GM19193 (cell line): ENCODE data around the gene TMEM120B.

ENCODE experiments used
- POLR2A ChIP-seq: IDR thresholded peaks from 4 replicates; pipeline ENCODE4 v1.6.1; 2011; ENCODE audit not compliant: insufficient read depth, insufficient read length; ENCODE audit errors: extremely low read depth

The TMEM120B gene

DNA sequence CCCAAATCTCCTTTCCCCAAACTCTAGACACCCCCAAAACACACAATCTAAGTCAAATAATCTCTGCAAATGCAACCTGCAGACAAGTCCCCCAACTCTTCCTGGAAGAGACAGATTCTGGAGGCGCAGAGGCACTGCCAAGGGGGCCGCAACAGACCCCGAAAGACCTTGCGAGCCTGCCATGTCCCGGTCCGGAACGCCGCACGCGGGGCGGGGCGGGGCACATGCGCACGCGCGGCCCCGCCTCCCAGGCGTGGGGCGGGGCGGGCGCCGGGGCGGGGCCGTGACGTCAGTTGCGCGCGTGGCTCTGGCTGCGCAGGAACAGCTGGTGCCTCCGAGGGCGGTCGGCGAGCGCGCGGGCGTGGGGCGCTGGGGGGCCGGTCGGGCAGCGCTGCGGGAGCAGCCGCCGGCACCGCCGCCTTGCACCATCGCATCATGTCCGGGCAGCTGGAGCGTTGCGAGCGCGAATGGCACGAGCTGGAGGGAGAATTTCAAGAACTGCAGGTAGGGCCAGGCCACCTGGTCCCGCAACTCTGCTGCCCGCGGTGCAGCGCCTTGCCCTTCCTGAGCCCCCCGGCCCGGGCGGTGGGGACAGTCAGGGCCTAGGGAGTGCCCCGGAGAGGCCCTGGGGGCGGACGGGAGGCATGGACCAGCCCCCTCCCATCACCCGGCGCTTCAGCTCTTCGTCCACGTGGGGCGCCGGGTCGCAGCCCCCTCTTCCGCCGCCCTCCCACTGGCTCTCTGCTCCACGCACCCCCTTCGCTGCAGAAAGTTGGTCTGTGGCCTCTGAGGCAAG is at the start of gene TMEM120B:
TMEM120B (plus strand) TSS at position 292 of the 796 bp plus-strand sequence; CDS start at position 436, 144 bp downstream.
- TF ChIP-seq POLR2A, result peak; percentile 78

DNA sequence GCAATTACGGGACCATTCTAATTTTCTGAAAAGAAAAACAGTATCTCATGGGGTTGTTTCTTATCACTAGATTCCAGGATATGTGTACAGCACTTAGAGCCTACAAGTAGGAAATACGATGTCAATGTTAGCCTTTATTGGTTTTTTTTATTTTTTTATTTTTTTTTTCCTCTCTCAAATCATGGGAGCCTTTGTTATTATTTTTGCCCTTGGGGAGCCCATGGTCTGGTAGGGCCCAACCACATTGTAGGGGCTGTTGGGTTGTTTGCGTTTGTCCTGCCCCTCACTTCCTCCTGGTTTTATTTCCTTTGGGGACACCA is 49.0 kb upstream of the TMEM120B start:
- no peak for TF ChIP-seq POLR2A

- TF ChIP-seq POLR2A, result no peak
Measured at GRCh38 chr12:121668750-121669520, 43.6 kb upstream of the TMEM120B start.

- TF ChIP-seq POLR2A, result no peak
Measured at GRCh38 chr12:121669521-121669900, 43.0 kb upstream of the TMEM120B start, which contains the start of gene MORN3. TSS of gene MORN3 (minus strand) at chr12:121669654. CDS start at chr12:121669483, 171 bp downstream.

DNA sequence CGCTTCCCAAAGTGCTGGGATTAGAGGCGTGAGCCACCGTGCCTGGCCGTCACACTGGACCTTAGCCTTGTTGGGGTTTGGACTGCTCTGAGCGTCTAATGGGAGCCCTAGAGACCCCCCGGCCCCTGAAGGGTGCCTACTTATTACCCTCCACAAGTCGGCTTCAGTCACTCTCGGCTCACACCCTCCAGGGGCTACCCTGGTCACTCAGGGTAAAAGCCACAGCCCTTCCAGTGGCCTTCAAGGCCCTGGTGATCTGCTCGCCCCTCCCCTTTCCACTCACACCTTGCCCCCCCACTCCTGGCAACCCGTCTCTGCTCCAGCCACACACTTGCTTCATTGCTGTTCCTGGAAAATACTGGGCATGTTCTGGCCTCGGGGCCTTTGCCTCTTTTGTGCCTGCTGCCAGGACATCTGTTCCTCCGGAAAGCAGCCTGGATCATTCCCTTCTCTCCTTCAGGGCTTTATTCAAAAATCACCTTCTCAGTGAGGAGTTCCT is 39.5 kb upstream of the TMEM120B start:
- TF ChIP-seq POLR2A, result peak; percentile 1

DNA sequence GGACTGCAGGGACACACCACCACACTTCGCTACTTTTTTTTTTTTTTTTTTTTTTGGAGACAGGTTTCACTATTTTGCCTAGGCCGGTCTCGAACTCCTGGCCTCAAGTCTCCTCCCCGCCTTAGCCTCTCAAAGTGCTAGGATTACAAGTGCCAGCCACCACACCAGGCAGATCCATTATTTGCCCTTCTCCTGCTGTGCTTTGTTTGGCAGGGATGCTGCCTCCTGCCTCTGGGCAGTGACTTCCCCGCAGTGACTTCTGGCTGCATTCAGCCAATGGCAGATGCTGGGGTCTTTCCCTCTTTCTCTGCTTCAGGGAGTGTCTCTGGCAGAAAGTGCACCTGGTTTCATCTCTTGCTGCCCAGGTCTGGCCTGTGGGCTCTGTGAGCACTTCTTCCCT is 36.4 kb upstream of the TMEM120B start:
- no peak for TF ChIP-seq POLR2A

- no peak for TF ChIP-seq POLR2A
Measured at GRCh38 chr12:121678305-121678704, 34.2 kb upstream of the TMEM120B start.

DNA sequence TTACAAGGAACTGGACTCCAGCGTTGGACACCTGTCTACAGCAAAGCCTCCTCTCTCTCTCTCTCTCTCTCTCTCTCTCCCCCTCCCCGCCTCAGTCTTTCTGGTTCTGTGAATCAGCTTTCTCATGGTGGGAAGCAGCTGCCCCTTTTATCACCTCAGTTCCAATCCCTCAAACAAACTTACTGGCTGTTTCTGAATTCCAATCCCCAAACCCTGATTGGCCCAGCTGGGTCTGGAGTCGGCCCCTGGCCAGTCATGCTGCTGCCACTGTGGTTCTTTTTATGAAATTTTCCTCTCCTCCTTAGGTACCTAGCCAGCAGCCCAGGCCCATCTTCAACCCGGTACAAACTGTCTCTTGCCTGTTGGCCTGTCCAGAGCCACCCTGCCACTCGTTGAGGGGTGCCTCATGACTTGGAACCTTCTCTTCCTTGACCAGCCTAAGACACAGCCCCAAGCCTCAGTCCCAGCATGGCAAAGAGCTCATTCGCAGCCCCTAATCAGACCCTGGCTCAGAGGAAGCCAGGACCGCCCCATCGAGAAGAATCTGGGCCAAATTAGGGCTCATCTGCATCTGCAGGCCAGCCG is 33.7 kb upstream of the TMEM120B start:
- no peak for TF ChIP-seq POLR2A

GRCh38 chr12:121688966-121689365 is 23.6 kb upstream of the TMEM120B start:
- TF ChIP-seq POLR2A, result no peak

DNA sequence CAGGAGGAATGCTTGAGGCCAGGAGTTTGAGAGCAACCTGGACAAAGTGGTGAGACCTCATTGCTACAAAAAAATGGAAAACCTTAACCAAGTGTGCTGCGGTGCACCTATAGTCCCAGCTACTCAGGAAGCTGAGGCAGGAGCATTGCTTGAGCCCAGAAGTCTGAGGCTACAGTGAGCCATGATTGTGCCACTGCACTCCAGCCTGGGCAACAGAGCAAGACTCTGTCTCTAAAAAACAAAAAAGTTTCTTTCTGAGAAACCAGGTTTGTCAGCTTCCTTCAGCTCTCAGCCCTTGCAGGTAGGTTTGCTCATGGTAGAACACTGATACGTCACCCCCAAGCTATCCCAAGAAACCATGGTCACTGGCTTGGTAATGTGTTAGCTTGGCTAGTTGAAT is 23.1 kb upstream of the TMEM120B start:
- TF ChIP-seq POLR2A, result no peak

GRCh38 chr12:121693155-121693687 is 19.3 kb upstream of the TMEM120B start:
- TF ChIP-seq POLR2A, result no peak

DNA sequence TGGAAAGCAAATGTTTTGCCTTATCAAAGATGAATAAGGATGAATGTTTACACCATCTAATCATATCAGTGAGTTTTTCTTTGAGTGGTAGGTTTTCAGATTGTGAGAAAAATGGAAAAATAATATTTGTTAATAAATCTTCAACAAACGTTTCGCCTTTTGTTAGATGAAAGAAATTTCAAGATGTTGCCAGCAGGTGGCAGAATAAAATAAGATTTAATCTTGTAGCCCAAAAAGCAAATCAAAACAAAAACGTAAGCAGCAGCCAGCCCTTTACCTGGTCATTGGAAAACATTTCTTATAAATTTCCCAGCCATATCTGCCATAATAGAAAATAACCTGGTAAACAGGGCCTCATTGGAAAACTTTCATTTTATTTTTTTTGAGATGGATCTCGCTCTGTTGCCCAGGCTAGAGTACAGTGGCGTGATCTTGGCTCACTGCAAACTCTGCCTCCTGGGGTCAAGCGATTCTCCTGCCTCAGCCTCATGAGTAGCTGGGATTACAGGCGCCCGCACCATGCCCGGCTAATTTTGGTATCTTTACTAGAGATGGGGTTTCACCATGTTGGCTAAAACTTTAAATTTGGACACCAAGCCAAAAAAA is 15.4 kb upstream of the TMEM120B start:
- TF ChIP-seq POLR2A, result no peak

DNA sequence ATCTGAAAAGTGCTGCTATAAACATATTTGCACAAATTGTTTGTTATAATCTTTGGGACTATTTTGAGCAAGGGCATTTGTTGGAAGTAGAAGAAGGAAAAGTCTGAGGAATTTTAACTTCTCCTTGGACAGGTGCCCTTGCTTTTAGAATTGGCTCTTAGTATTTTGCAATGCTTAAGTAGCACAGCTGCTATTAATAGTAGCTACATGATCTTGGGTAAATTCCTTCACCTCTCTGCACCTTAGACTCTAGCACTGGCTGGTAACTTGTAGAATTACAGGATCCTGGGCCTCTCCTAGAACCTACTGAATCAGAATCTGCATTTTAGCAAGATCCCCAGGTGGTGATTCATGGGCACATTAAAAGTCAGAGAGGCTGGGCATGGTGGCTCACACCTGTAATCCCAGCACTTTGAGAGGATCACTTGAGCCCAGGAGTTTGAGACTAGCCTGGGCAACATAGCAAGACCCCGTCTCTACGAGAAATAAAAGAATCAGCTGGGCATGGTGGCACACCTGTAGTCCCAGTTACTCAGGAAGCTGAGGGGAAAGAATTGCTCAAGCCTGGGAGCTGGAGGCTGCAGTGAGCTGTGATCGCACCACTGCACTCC is 10.8 kb upstream of the TMEM120B start:
- no peak for TF ChIP-seq POLR2A

DNA sequence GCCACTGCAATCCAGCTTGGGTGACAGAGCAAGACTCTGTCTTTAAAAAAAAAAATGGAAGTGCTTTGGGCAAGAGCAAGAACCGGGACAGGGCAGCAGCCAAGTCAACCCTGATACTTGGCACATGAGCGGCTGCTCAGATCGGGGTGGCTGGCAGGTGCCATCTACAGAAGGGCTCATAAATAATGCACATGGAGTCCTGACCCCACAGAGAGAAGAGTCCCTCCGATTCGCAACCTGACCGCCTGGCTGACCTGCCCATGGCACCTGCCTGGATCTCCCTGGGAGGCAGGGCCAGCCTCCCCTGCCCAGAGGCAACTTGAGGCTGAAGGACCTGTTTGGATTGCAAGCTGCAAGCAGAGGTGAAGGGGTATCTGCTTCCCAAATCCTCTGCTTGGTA is 9.6 kb upstream of the TMEM120B start:
- TF ChIP-seq POLR2A, result no peak

- TF ChIP-seq POLR2A, result no peak
Measured at GRCh38 chr12:121705514-121705913, 7.0 kb upstream of the TMEM120B start.

- TF ChIP-seq POLR2A, result no peak
Measured at GRCh38 chr12:121708313-121709063, 4.1 kb upstream of the TMEM120B start.
